Hypothalamus (tissue), 51 donors: ENCODE results near the gene IRF6.

Source experiments
- DNase-seq, 51 donors: peaks; one replicate each; lab custom pipeline; 2025; lab: John Stamatoyannopoulos, UW

IRF6 gene

DNA sequence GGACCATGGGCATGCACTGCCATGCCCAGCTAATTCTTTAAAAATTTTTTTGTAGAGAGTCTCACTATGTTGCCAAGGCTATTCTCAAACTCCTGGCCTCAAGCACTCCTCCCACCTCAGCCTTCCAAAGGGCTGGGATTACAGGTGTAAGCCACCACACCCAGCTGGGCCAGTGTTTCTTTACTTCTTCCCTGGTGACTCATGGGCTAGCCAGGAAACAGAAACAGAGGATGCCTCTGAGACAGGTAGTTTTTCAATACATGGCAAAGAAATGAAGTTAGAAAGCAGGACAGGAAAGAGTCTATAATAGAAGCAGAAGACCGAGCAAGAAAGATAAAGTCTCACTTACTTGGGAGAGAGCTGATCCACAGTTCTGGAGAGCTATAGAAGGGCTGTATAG is 14.0 kb downstream of the IRF6 start:
- no peak for DNase-seq

DNA sequence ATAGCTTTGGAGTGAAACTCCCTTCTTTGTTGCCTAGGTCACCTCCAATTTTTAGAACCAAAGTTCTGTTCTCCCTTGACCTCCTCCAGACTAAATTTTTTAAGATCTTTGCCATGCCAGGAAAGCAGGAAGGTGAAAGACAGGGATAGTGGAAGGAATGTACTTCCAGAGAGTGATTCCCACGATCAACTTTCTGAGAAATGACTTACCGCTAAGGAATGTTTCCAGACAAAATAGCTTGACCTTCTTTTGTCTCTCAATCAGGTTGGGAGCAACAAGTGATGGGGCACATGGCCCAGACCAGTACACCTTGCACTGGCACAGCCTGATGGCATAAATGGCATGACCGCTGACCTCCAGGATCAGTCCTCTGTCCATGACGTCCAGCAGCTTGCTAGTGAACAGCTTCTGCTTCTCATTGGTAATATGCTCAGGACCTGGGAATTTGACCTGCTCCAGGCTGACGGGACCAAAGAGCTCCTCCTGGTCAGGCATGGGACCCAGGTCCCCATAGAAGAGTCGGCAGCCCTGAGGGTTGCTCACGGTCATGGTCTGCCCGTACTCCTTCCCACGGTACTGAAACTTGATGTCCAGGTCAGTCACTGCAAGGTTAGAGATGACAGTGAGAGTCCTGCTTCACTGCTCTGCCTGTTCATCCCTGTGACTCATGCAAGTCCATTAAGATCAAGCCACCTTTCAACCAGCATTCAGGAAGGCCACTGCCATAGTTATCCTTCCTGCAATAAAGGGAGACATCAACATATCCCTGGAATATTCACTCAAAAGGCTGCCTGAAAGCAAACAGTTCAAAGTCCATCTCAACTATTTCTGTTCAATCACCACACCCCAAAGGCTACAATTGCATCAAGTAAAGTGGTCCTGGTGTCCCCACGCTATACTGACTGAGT is 15.4 kb downstream of the IRF6 start:
- no peak for DNase-seq

DNA sequence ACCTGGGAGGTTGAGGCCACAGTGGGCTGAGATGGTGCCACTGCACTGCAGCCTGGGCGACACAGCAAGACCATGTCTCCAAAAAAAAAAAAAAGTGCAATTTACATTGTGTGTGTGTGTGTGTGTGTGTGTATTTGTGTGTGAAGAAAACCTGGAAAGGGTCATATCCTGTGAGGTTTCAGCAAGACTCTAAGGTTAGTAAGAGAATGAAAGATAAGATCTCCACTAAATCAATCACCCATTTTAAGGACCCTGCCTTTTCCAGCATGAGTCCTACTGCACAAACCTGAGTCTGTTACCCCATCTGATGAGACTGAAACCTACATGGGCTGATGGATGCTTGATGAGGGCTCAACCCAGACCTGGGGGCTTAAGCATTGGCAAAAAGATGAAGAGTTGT is 16.7 kb downstream of the IRF6 start:
- DNase-seq, result no peak

DNA sequence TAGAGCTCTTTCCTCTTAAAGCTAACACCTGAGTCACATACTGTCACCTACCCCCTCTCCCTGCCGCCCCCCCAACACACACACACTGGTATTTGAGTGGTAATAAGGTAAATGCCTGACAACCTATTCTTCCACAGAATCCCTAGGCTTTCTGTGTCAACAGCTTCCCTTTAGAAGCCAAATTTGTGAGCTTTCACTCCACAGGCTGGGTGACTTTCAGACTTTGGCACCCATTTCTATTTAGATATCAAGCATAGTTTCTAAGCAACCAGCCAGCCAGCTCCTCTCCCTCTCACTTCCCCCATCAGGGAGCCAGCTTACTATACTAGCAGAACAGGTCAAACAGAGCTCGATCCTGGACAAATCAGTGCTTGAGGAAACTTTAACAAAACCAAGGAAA is 18.4 kb downstream of the IRF6 start:
- peak in 3 of 51 donors; percentile 2 to 22 (median 7) for DNase-seq

DNA sequence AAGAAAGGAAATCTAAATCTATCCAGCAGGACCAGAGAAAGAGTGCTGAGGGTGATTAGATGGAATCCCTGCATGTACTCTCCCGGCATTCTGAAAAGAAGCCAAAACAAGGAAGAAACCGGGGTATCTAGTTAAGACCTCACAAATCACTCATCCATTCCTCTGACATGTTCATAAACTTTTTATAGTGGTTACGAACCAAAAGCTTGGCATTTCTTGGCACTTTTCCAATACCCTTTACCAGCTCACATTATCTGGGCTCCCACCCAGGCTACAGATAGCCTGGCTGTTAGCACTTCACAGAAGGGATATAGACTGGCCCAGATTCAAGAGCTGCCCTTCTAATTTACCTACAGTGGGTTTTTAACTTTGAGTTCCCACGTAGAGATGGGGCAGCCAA is 19.8 kb downstream of the IRF6 start:
- DNase-seq, result no peak

DNA sequence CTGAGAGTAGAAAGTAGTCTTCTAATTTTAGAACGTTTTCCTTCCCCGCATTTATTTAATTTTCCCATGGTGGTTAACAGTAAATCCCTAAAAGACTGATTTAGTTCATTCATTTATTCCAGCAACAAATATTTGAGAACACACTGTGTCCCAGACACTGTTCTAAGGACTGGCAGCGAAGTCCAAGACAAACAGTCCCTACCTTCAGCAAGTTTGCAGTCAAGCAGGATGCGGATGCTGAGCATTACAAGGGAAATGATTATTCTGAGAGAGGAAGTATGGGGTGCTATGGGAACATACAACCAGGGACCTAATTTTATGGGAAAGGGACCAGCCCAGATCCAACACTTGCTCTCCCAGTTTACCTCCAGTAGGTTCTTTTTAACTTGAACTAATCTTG is 20.4 kb downstream of the IRF6 start:
- no peak for DNase-seq

DNA sequence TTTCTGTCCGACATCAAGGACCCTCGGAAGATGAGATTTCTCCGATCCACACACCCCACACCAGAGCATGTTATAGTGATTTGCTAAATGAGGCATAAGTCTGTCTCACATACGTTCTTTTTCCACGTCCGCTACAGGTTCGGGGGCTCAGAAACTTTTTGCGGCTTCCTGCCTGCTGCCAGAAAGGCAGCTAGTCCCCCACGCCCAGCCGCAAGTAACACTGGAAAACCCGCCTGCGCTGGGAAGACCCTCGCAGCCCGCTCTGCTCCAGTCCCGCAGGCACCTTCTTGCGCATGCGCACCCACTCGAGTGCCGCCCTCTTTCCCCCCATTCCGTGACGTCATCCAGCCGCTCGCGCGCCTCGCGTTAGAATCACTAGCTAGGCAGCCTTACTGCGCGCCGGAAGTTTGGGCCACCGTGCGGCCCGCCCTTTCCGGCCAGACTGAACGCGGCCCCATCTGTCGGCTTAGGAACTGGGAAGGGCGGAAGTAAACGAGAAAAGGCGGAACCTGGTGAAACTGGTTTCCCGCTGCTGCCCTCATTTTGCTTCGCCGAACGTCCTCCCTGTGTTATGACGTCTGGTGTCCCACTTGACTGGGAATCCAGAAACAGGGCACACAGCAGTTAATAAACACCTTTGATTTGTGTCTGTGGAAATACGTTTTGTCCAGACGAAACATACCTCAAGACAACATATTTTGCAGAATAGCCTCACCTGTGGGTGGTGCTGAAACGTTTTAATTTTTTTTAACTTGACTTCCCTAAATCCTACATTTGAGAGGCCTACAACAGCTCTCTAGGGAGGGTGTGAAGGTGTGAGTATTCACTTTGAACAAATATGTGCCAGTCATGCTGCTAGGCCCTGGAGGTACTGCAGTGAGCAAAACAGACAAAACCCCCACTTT is 21.4 kb downstream of the IRF6 start, which contains the start of gene C1orf74:
C1orf74 (minus strand) TSS at position 295 of the 905 bp plus-strand sequence. CDS start 925 bp downstream, outside the sequence.
- DNase-seq, result peak; percentile 53 to 99 (median 96)

DNA sequence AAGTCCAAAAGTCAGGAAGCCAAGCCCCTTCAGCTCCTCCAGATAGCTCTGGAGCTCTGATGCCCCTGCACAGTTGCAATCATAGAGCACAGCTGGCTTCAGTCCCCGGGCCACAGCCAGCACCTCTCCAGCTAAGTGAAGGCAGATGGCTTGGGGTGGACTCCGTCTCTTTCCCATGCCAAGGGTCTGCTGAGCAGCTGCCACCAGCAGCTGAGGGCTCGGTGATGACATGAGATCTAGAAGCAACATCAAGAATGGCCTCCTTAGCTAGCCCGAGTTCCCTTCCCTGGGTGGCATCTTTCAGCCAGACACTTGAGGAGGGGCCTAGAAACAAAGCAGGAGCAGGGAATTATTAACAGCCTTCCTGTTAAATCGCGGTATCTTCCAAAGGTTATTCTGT is 22.6 kb downstream of the IRF6 start:
- DNase-seq, result no peak

DNA sequence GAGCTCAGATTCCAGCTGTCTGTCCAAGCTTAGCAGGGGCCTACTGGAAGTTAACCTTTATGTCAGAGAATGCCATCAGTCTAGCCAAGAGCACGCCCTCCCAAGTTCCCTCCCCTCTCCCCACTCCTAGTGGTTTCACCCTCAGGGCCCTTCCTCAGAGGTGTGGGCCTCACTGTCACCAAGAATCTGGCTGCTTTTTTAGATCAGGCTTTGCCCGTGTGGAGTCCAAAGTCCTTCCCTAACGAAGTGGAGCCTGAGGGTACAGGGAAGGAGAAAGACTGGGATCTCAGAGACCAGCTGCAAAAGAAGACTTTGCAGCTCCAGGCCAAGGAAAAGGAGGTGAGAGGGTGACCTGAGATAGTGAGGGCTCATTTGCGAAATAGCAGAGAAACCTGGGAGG is 25.7 kb downstream of the IRF6 start:
- DNase-seq, result no peak

DNA sequence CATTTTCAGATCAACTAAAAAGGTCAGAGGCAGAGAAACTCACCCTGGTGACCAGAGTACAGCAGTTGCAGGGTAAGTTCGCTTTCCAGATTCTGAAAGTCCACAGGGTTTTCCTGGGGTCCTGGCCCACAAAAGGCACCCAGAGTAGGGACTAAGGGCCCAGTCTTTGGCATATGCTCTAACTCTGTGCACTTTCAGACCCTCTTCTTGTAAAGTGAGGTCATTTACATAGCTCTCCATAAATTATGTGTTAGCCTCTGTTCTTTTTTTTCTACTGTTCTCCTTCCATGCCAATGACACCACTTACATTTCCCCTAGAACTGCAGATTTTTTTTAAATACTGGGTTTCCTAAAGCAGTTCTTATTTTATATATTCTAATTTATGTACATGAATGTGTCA is 27.8 kb downstream of the IRF6 start:
- no peak for DNase-seq

DNA sequence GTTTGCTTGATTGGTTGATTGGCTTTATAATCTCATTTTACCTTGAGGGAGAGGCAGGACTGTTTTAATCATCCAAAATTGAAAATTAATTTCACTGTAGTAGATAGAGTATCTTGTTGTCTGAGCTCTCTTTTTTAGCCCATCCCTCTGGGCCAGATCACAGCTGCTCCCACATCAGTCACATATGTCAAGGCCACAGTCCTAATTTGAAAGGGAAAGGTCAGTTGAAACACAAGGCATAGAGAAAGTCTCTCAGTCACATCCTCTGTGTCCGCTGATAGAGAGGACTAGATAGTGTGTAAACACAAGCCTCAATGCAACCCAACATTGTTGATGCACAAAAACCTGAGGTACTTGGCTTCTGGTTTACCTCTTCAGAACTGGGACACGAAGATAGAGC is 28.4 kb downstream of the IRF6 start:
- DNase-seq, result no peak

DNA sequence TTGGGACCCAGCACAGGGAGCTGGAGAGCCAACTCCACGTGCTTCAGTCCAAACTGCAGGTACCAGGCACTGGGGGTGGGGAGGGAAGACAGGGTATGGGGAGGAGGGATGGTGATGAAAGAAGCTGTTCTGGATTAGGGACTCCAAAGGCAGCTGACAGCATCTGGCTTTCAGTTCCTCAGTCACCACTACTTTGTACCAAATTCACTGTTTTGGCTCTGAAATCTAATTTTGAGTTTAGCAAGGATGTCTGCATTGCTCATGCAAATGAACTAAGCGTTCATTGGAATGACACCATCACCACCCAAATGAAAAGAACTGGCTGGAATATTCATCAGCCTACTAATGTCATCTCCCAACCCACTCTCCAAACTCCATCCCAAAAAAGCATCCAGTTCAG is 30.3 kb downstream of the IRF6 start:
- no peak for DNase-seq

DNA sequence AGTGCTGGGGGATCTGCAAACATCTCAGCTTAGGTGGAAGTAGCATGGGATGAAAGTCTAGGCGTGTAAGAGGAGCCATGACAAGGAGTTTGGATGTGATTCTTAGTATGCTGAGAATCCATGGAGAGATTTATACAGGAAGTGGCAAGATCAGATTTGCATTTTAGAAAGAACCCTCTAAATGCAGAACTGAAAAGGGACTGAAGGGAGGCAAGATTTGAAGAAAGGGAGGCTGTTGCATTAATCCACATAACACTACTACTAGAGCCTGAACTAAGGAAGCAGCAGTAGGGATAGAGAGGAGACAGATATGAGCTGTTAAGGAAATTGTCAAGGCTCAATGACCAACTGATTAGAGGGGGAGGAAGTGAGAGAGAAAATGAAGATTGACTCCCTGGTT is 31.4 kb downstream of the IRF6 start:
- DNase-seq, result no peak

DNA sequence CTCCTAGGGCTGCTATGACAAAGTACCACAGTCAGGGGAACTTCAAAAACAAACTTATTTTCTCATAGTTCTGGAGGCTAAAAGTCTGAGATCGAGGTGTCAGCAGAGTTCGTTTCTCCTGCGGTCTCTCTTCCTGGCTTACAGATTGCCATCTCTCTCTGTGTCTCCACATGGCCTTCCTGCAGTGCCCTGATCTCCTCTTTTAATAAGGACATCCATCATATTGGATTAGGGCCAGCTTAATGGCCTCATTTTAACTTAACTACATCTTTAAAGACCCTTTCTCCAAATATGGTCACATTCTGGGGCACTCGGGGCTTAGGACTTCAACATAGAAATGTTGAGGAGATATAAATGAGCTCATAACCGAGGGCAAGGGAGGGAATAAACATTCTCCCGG is 33.8 kb downstream of the IRF6 start:
- DNase-seq, result no peak

DNA sequence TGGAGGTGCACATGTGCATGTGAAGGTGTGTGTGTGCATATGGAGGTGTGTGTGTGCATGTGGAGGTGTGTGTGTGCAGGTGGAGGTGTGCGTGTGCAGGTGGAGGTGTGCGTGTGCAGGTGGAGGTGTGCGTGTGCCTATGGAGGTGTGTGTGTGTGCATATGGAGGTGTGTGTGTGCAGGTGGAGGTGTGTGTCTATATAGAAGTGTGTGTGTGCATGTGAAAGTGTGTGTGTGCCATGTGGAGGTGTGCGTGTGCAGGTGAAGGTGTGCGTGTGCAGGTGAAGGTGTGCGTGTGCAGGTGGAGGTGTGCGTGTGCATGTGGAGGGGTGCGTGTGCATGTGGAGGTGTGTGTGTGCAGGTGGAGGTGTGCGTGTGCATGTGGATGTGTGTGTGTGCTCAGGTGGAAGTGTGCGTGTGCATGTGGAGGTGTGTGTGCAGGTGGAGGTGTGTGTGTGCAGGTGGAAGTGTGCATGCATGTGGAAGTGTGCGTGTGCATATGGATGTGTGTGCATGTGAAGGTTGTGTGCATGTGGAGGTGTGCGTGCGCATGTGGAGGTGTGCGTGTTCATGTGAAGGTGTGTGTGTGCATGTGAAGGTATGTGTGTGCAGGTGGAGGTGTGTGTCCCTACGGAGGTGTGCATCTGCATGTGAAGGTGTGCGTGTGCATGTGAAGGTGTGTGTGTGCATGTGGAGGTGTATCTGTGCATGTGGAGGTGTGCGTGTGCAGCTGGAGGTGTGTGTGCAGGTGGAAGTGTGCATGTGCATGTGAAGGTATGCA is 35.1 kb downstream of the IRF6 start:
- no peak for DNase-seq

DNA sequence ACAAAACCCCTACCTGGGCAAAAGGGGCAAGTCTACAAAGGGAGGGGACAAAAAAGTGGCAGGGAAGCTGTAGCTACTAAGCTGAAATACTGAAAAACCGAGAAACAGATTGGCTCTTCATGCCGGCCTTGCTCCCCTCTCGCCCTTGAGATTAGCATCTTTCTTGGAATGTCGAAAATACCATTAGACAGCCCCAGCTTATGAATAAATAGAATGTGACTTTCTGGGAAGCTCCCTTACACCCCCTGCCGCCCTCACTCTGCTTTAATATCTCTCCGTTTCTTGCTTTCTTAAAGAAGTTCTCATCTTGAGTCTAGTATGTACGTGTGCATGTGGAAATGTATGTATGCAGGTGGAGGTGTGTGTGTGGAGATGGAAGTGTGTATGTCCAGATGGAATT is 36.0 kb downstream of the IRF6 start:
- DNase-seq, result no peak

DNA sequence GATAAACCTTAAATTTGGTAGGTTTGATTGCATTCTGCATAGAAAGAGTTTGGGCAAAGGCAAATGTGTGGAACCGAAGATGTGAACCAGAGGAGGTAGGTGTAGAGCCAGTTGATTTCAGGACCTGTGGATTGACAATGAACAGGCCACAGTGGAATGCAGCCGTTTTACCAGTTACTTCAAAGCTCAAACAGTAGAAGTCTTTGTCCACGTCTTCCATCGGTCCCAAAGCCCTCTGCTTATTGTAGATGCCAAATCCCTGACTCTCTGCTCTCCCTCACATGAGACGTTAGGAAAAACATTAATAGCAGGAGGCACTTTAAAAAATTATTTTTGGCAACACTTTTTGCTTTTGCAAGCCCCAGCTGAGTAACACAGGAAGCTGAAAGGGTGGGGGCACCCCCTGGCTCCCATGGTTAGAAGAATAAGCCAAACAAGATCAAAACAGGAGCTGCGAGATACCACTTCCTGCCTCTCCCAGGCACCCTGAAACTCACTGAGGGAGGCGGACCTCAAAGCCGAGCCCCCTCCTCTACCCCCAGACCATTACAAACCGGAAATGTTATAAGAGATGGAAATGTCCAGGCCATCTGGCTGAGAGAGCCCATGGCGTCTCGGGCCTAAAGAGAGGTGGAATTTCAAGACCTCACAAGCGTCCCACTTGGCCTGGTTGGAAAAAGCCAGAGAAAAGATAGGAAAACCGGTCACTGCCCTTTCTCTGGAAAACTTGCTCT is 36.6 kb downstream of the IRF6 start:
- DNase-seq, result peak in 7 of 51 donors; percentile 6 to 31 (median 8)

DNA sequence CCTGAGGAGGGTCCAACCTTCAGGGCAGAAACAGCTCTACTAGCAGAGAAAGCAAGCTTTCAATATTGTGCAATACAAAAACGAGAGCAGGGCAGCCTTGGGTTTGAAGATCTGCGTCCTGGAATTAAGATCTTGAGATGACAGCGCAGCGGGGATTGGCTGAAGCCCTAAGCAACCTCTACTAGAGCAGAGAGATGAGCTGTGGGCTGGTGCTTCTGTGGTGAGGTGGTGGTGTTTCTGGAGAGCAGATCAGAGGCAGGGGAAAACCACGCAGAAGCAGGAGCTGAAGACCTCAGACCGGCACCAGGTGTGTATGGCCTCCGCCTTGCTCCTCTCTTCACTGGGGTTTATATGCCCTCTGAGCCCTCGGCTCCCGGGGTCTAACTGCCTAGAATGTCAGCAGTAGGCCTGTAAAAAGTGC is 37.6 kb downstream of the IRF6 start:
- DNase-seq, result peak in 1 of 51 donors; percentile 18

DNA sequence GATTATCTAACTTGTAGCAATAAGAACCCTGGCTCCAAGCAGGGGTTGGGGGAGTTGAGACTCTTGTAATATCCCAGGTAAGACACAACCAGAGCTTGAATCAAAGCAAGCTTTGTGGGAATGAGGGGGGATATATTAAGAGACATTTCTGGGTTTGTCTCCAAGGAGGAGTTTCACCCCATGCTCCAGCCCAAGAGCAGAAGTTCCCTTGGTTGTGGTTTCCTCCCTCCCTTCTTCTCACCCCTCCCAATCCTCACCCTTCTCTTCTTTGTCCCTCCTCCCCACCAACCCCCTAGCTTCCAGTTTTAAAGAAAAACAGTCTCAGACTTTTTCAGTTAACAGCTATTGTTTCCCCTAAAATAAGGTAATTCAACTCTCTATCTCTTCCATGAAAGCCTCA is 38.2 kb downstream of the IRF6 start:
- DNase-seq, result no peak

DNA sequence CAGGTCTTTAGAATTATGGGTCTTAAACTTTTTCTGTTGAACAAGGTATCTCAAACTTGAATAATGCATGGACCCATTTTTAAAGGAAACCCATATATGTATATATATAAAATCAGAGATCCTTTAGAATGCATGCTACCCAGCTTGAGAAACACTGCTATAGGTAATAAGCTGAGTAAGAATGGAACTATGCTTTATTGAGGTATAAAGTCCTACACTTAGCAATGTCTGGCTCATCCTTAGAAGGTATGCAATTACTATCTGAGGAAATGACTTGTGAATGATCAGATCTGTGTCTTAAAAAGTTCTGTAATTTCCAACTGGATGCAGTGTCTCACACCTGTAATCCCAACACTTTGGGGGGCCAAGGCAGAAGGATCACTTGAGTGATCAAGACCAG is 38.8 kb downstream of the IRF6 start:
- DNase-seq, result no peak
